Hepatocyte (in vitro differentiated cells): Measurements from ENCODE around the gene COL4A1. TPM values are rescaled to one million over a fixed set of nuclear protein-coding genes. Genes with fewer than 3 reads are reported as not detected.

Experiments
- DNase-seq: peaks from one replicate; pipeline ENCODE4 v3.0.0-alpha.2; 2016; ENCODE audit warnings: low spot score
- H2AFZ ChIP-seq: fragments of 200-600 bp; sonication (generic); 2 replicates; pipeline ENCODE4 v1.6.0; 2016; ENCODE audit warnings: antibody characterized with exemption, mild to moderate bottlenecking
- H3K27ac ChIP-seq: fragments of 200-600 bp; sonication (generic); 2 replicates; pipeline ENCODE4 v1.5.1; 2016; ENCODE audit warnings: mild to moderate bottlenecking
- H3K27me3 ChIP-seq: fragments of 200-600 bp; sonication (generic); 2 replicates; pipeline ENCODE4 v1.6.1; 2016
- H3K36me3 ChIP-seq: fragments of 200-600 bp; sonication (generic); replicated peaks from 2 replicates; pipeline ENCODE4 v1.5.1; 2016; ENCODE audit warnings: low read depth; ENCODE audit not compliant: insufficient read depth
- H3K4me1 ChIP-seq: fragments of 200-600 bp; sonication (generic); 2 replicates; pipeline ENCODE4 v1.5.1; 2016; ENCODE audit warnings: mild to moderate bottlenecking, moderate library complexity; ENCODE audit not compliant: insufficient read depth
- H3K4me2 ChIP-seq: fragments of 200-600 bp; sonication (generic); 2 replicates; pipeline ENCODE4 v1.6.0; 2016
- H3K4me3 ChIP-seq: fragments of 200-600 bp; sonication (generic); 2 replicates; pipeline ENCODE4 v1.5.1; 2016; ENCODE audit warnings: mild to moderate bottlenecking
- H3K79me2 ChIP-seq: fragments of 200-600 bp; sonication (generic); 2 replicates; pipeline ENCODE4 v1.6.0; 2017; ENCODE audit warnings: mild to moderate bottlenecking
- H3K9me2 ChIP-seq: fragments of 200-600 bp; sonication (generic); replicated peaks from 2 replicates; pipeline ENCODE4 v1.6.0; 2017; ENCODE audit warnings: mild to moderate bottlenecking; ENCODE audit not compliant: insufficient read depth
- H3K9me3 ChIP-seq: fragments of 200-600 bp; sonication (generic); 2 replicates; pipeline ENCODE4 v1.5.1; 2016; ENCODE audit warnings: low read depth, mild to moderate bottlenecking
- H4K20me1 ChIP-seq: fragments of 200-600 bp; sonication (generic); 2 replicates; pipeline ENCODE4 v1.6.0; 2016; ENCODE audit warnings: mild to moderate bottlenecking; ENCODE audit not compliant: insufficient read depth, poor library complexity, severe bottlenecking
- EZH2 ChIP-seq: fragments of 200-600 bp; sonication (generic); IDR thresholded peaks from 2 replicates; pipeline ENCODE4 v1.6.1; 2016; ENCODE audit warnings: antibody characterized with exemption, mild to moderate bottlenecking, borderline replicate concordance
- EZH2phosphoT487 ChIP-seq: fragments of 200-600 bp; sonication (generic); IDR thresholded peaks from one replicate; pipeline ENCODE4 v1.6.1; 2018; ENCODE audit warnings: antibody characterized with exemption, mild to moderate bottlenecking, low read depth, moderate library complexity; ENCODE audit not compliant: unreplicated experiment, severe bottlenecking
- WGBS: methylation state at CpG from one replicate; pipeline ENCODE4 v1.1.6; 2016; ENCODE audit warnings: low lambda C conversion rate; ENCODE audit errors: missing lambda C conversion rate; 5-methylcytosine and 5-hydroxymethylcytosine counted together
- polyA plus RNA-seq: library from polyadenylated mRNA; unstranded; fragments of >200 nt; fragmentation: Nextera tagmentation; extraction: Ambion mirVana; gene quantifications from 2 replicates; pipeline ENCODE4 v1.2.1, GENCODE V29; 2016
- total RNA-seq: library from RNA; depleted of rRNA; stranded (reverse); fragments of >200 nt; gene quantifications from 2 replicates; pipeline ENCODE4 v1.2.3, GENCODE V29; 2014
- TF ChIP-seq, protein P1 (sequence below): fragments of 200-600 bp; sonication (generic); IDR thresholded peaks from 2 replicates; pipeline ENCODE4 v1.5.1; 2016; ENCODE audit warnings: antibody characterized with exemption, mild to moderate bottlenecking; ENCODE audit not compliant: poor library complexity

The COL4A1 gene
- total and polyA plus RNA-seq, 2 experiments from 2014 or later: 138 to 269 TPM

DNA sequence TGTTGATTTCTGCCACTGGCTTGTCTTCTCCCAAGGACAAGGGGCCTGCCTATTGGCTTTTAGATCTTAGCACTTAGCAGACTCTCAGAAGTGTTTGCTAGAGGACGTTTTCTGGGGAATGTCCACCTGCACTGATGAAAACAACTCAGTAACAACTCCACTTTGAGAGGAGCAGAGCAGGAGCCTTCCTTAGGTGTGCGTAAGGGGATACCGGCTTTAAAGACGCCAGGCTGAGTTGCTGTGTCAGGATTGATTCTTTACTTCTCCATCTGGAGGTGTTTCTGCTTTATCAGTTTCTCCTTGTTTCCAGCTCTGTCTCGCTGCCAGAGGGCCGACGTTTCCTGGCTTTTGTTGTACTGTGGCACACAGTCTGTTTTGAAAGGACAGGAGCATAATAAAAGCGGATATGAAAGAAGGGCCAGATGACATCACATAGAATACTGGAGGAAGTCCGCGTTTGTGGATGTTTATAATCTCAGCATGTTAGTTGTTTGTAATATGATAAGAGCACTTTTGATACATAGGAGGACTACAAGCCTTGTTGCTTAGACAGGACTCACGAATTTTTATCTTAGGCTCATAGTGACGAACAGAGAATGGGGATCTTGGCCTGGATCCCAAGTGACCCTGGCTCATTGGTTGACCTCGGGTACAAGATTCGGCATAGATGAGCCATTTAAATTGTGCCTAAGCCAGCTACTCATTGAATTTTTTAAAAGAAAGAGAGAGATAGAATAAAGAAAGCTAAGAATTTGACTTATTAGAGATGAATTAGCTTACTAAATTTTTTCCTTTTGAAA lies 34.7 kb upstream of the COL4A1 start:
- peaks cover 52% of the 10 kb centered on the region for H3K79me2 ChIP-seq
- DNase-seq: no peak
- 38% methylated on average over 14 of the region's 14 CpGs for WGBS

DNA sequence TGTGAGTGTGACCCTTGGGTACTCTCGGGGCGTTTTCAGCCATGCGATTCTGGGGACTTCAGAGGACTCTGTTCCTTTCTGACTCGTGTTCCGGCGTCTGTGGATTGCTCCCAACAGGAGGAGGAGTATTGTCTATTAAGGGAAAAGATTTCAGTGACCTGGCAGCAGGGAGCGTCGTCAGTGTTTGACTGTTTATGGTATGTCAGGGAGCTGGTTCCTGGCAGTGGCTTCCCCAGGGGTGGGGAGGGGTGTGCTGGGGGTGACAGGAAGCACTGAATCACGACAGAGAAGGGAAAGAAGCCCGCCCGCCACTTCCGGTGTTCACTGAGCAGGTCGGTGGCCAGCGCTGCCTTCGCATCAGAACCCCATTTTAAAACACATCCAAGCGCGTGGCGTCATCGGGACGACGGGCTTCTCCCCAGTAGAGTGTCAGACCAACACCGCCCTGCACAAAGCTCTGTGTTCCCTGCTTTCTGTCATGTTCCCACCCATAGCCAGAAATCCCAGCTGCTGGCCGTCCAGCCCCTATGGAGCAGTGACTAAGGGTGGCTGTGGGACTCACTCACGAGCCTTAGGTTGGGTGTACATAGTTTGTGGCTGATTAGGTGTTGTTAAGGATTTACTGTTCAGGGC lies 34.0 kb upstream of the COL4A1 start:
- Histone ChIP-seq H2AFZ (no peak overlapping the region), H3K9me2 (no peaks in the 10 kb centered on the region), H3K27me3 (no peaks in the 10 kb centered on the region), H3K9me3 (no peaks in the 10 kb centered on the region), H3K27ac (peak overlapping the region; percentile 80), H3K36me3 (no peaks in the 10 kb centered on the region), H3K4me1 (peaks cover 35% of the 10 kb centered on the region), H3K4me2 (peak overlapping the region; percentile 62), H4K20me1 (no peaks in the 10 kb centered on the region), H3K79me2 (peaks cover 55% of the 10 kb centered on the region), H3K4me3 (no peak overlapping the region)
- DNase-seq: peak; percentile 51
- TF ChIP-seq EZH2phosphoT487: no peak
- no peak for TF ChIP-seq EZH2
- TF ChIP-seq, protein P1, sequence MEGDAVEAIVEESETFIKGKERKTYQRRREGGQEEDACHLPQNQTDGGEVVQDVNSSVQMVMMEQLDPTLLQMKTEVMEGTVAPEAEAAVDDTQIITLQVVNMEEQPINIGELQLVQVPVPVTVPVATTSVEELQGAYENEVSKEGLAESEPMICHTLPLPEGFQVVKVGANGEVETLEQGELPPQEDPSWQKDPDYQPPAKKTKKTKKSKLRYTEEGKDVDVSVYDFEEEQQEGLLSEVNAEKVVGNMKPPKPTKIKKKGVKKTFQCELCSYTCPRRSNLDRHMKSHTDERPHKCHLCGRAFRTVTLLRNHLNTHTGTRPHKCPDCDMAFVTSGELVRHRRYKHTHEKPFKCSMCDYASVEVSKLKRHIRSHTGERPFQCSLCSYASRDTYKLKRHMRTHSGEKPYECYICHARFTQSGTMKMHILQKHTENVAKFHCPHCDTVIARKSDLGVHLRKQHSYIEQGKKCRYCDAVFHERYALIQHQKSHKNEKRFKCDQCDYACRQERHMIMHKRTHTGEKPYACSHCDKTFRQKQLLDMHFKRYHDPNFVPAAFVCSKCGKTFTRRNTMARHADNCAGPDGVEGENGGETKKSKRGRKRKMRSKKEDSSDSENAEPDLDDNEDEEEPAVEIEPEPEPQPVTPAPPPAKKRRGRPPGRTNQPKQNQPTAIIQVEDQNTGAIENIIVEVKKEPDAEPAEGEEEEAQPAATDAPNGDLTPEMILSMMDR: no peak
- WGBS: 62% methylated on average over 19 of the region's 24 CpGs

More for the DNA sequence above, 34.7 kb upstream of the COL4A1 start:
- peak overlapping the region; percentile 80 for H3K27ac ChIP-seq
- H3K9me3 ChIP-seq: no peaks in the 10 kb centered on the region
- no peak overlapping the region for H2AFZ ChIP-seq
- H3K4me3 ChIP-seq: no peak overlapping the region
- TF ChIP-seq, protein P1: no peak
- no peak for TF ChIP-seq EZH2phosphoT487
- TF ChIP-seq EZH2: no peak
- H3K9me2 ChIP-seq: no peaks in the 10 kb centered on the region
- no peaks in the 10 kb centered on the region for H4K20me1 ChIP-seq
- peak overlapping the region; percentile 62 for H3K4me2 ChIP-seq
- no peaks in the 10 kb centered on the region for H3K36me3 ChIP-seq
- peaks cover 35% of the 10 kb centered on the region for H3K4me1 ChIP-seq
- H3K27me3 ChIP-seq: no peaks in the 10 kb centered on the region

DNA sequence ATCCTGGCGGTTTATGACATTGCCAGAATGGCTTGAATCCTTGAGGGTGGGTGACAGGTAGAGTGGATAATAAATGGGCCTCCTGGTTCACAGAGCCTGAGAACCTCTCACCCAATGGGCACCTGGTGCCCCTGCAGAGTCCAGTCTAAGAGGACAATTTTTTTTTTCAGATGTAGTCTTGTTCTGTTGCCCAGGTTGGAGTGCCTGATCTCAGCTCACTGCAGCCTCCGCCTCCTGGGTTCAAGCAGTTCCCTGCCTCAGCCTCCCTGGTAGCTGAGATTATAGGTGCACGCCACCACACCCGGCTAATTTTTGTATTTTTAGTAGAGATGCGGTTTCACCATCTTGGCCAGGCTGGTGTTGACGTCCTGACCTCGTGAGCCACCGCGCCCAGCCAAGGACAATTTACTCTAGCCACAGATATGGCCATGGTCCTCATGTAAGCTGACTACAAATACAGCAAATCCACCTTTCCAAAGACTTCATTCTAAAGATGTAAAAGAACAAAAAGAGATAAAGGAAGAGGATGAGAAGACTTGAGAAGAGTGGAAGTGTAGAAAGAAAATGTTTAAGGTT lies 33.1 kb upstream of the COL4A1 start:
- Histone ChIP-seq H3K9me3 (no peaks in the 10 kb centered on the region), H3K4me1 (peaks cover 35% of the 10 kb centered on the region), H3K4me2 (peak overlapping the region; percentile 62), H3K36me3 (no peaks in the 10 kb centered on the region), H3K4me3 (no peak overlapping the region), H3K27me3 (no peaks in the 10 kb centered on the region), H3K27ac (peak overlapping the region; percentile 80), H4K20me1 (no peaks in the 10 kb centered on the region), H3K9me2 (no peaks in the 10 kb centered on the region), H2AFZ (no peak overlapping the region), H3K79me2 (peaks cover 54% of the 10 kb centered on the region)
- no peak for DNase-seq
- TF ChIP-seq, protein P1: no peak
- TF ChIP-seq EZH2 (no peak), EZH2phosphoT487 (no peak)
- WGBS: 85% methylated on average over 9 of the region's 9 CpGs
